CD4-positive, alpha-beta T cell (primary cell): ENCODE measurements around the gene LRRC36. TPM values are rescaled to one million over a fixed set of nuclear protein-coding genes. Genes with fewer than 3 reads are reported as not detected.

Experiments
- ATAC-seq: fragments of 200-7000 bp; cut with Tn5 transposase; one replicate; pipeline ENCODE4 v1.10.0; 2022; ENCODE audit warnings: mild to moderate bottlenecking; ENCODE audit not compliant: poor library complexity
- CTCF ChIA-PET: fragments of 350-600 bp; sonication (Branson Sonifier 250); formaldehyde crosslinking; loops from one replicate; lab custom pipeline; 2021; ENCODE audit warnings: antibody characterized with exemption, inconsistent platforms; lab: Charles Lee
- POLR2A ChIA-PET: fragments of 350-600 bp; sonication (Branson Sonifier 250); formaldehyde crosslinking; loops from one replicate; lab custom pipeline; 2021; ENCODE audit warnings: antibody characterized with exemption, inconsistent platforms; lab: Charles Lee
- DNase-seq, 14 experiments: peaks; one replicate each; pipeline ENCODE4 v3.0.0-alpha.2; 2013 to 2020; ENCODE audit warnings: mixed read lengths in 2 of 14
- H3K27ac ChIP-seq, 2 donors: one replicate each; pipeline versions ENCODE4 v1.5.1 to v1.7.0; 2013; ENCODE audit warnings: low read length in 2 of 2, low read depth in 1 of 2, mild to moderate bottlenecking in 1 of 2
- H3K27me3 ChIP-seq, 2 experiments: 1 replicate in 1 of 2; 2 replicates in 1 of 2; pipeline versions ENCODE4 v1.6.1 to v1.7.0; 2013; ENCODE audit warnings: low read length in 2 of 2, control low read depth in 1 of 2, mild to moderate bottlenecking in 1 of 2, moderate library complexity in 1 of 2; ENCODE audit not compliant: insufficient read depth in 2 of 2, control insufficient read depth in 1 of 2
- H3K36me3 ChIP-seq: one replicate; pipeline ENCODE4 v1.6.1; 2013; ENCODE audit warnings: low read length, control low read depth; ENCODE audit not compliant: insufficient read depth
- H3K4me1 ChIP-seq: one replicate; pipeline ENCODE4 v1.6.1; 2013; ENCODE audit warnings: low read length, control low read depth; ENCODE audit not compliant: insufficient read depth
- H3K4me3 ChIP-seq: one replicate; pipeline ENCODE4 v1.5.1; 2013; ENCODE audit warnings: mild to moderate bottlenecking, low read length, moderate library complexity
- H3K9me3 ChIP-seq, 2 experiments: 1 replicate in 1 of 2; 2 replicates in 1 of 2; pipeline versions ENCODE4 v1.6.1 to v1.7.0; 2013; ENCODE audit warnings: low read length in 2 of 2, mild to moderate bottlenecking in 2 of 2, control low read depth in 1 of 2, moderate library complexity in 1 of 2; ENCODE audit not compliant: control insufficient read depth in 1 of 2, insufficient read depth in 1 of 2
- H3K27ac Mint-ChIP-seq: one replicate; pipeline ENCODE4 v1.8.0; 2020; ENCODE audit warnings: mixed read lengths
- H3K27me3 Mint-ChIP-seq: one replicate; pipeline ENCODE4 v1.8.0; 2021; ENCODE audit warnings: mixed read lengths
- H3K36me3 Mint-ChIP-seq: one replicate; pipeline ENCODE4 v1.8.0; 2021; ENCODE audit warnings: low read depth, mixed read lengths
- H3K4me1 Mint-ChIP-seq: one replicate; pipeline ENCODE4 v1.8.0; 2021; ENCODE audit warnings: low read depth, mixed read lengths
- H3K4me3 Mint-ChIP-seq: one replicate; pipeline ENCODE4 v1.8.0; 2020; ENCODE audit warnings: mild to moderate bottlenecking, mixed read lengths
- H3K9me3 Mint-ChIP-seq: one replicate; pipeline ENCODE4 v1.8.0; 2020; ENCODE audit warnings: mixed read lengths
- intact Hi-C, 2 experiments: fragments of 100-400 bp; cut with DNase I in 1 of 2; cut with micrococcal nuclease in 1 of 2; formaldehyde crosslinking; loops; one replicate each; pipeline versions ENCODE4 v1.15.1 to v1.9.0; 2023 to 2025; cut with DNase I, micrococcal nuclease
- total RNA-seq, 174 experiments: library from RNA in 2 of 174; stranded (reverse) in 2 of 174; gene quantifications; one replicate each; pipeline ENCODE4 v1.2.3 and lab custom pipeline; 2021 to 2026
- TF ChIP-seq, protein P1 (sequence below): fragments of 200-600 bp; IDR thresholded peaks from one replicate; pipeline ENCODE4 v1.8.0; 2022; ENCODE audit warnings: antibody characterized with exemption, mild to moderate bottlenecking

LRRC36 gene
- total RNA-seq, 2 experiments from 2014 or later = not detected

DNA sequence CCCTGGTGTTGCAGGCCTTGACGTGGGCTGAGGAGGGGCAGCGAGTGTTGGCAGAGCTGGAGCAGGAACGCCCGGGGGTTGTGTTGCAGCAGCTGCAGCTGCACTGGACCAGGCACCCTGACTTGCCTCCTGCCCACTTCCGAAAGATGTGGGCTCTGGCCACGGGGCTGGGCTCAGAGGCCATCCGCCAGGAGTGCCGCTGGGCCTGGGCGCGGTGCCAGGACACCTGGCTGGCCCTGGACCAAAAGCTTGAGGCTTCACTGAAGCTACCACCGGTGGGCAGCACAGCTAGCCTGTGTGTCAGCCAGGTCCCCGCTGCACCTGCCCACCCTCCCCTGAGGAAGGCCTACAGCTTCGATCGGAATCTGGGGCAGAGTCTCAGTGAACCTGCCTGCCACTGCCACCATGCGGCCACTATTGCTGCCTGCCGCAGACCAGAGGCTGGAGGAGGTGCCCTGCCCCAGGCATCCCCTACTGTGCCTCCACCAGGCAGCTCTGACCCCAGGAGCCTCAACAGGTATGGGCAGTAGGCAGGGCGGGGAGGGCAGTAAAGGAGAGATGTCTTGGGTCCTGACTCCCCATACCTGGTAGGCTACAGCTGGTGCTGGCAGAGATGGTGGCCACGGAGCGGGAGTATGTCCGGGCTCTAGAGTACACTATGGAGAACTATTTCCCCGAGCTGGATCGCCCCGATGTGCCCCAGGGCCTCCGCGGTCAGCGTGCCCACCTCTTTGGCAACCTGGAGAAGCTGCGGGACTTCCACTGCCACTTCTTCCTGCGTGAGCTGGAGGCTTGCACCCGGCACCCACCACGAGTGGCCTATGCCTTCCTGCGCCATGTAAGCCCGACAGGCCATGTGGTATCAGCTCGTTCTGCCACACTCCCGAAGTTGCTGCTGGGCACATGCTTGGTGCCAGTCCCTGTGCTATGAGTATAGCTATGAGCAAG is 41.6 kb upstream of the LRRC36 start:
- Mint-ChIP-seq H3K36me3 (peaks cover 14% of the 10 kb centered on the region), H3K27ac (no peak overlapping the region), H3K4me1 (no peaks in the 10 kb centered on the region), H3K4me3 (no peak overlapping the region), H3K27me3 (no peaks in the 10 kb centered on the region), H3K9me3 (no peaks in the 10 kb centered on the region)
- ATAC-seq (no peak), DNase-seq (no peak)
- H3K27ac ChIP-seq = no peak overlapping the region
- no peak overlapping the region for H3K4me3 ChIP-seq
- peaks cover 3% of the 10 kb centered on the region for H3K36me3 ChIP-seq
- intact Hi-C loops = loop anchor here in 1 of 2 experiments (10.0 kb wide), 1 partner anchor 190 kb away; no protein-coding TSS in a partner anchor
- H3K4me1 ChIP-seq = peaks cover 9% of the 10 kb centered on the region
- POLR2A ChIA-PET = no interaction called here
- H3K9me3 ChIP-seq = no peaks in the 10 kb centered on the region
- TF ChIP-seq, protein P1, sequence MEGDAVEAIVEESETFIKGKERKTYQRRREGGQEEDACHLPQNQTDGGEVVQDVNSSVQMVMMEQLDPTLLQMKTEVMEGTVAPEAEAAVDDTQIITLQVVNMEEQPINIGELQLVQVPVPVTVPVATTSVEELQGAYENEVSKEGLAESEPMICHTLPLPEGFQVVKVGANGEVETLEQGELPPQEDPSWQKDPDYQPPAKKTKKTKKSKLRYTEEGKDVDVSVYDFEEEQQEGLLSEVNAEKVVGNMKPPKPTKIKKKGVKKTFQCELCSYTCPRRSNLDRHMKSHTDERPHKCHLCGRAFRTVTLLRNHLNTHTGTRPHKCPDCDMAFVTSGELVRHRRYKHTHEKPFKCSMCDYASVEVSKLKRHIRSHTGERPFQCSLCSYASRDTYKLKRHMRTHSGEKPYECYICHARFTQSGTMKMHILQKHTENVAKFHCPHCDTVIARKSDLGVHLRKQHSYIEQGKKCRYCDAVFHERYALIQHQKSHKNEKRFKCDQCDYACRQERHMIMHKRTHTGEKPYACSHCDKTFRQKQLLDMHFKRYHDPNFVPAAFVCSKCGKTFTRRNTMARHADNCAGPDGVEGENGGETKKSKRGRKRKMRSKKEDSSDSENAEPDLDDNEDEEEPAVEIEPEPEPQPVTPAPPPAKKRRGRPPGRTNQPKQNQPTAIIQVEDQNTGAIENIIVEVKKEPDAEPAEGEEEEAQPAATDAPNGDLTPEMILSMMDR = no peak
- H3K27me3 ChIP-seq = no peaks in the 10 kb centered on the region
- CTCF ChIA-PET = no interaction called here

DNA sequence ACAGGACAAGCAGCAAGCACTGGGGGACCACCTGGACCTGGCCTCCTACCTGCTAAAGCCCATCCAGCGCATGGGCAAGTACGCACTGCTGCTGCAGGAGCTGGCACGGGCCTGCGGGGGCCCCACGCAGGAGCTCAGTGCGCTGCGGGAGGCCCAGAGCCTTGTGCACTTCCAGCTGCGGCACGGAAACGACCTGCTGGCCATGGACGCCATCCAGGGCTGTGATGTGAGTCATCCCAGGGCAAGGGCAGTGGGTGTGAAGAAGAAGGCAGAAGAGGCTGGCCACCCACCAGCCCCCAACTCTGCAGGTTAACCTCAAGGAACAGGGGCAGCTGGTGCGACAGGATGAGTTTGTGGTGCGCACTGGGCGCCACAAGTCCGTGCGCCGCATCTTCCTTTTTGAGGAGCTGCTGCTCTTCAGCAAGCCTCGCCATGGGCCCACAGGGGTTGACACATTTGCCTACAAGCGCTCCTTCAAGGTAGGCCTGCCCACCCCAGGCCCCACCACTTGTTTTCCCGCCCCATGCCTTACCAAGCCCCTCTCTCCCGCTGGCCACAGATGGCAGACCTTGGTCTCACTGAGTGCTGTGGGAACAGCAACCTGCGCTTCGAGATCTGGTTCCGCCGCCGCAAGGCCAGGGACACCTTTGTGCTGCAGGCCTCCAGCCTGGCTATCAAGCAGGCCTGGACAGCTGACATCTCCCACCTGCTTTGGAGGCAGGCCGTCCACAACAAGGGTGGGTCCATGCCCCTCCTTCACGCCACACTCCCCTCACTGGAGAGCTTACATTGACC is 40.0 kb upstream of the LRRC36 start:
- Histone ChIP-seq H3K27me3 (no peaks in the 10 kb centered on the region), H3K27ac (no peak overlapping the region), H3K9me3 (no peaks in the 10 kb centered on the region), H3K4me3 (no peak overlapping the region), H3K4me1 (peaks cover 14% of the 10 kb centered on the region), H3K36me3 (peaks cover 3% of the 10 kb centered on the region)
- CTCF ChIA-PET = no interaction called here
- H3K27me3 Mint-ChIP-seq = no peaks in the 10 kb centered on the region
- intact Hi-C loops = loop anchor here in 1 of 2 experiments (1.0 to 10.0 kb wide), 2 partner anchors 30 to 188 kb away; no protein-coding TSS in a partner anchor
- H3K27ac Mint-ChIP-seq = no peak overlapping the region
- no peaks in the 10 kb centered on the region for H3K9me3 Mint-ChIP-seq
- no peak for ATAC-seq
- no peak for DNase-seq
- TF ChIP-seq, protein P1 = no peak
- H3K4me3 Mint-ChIP-seq = no peak overlapping the region
- H3K4me1 Mint-ChIP-seq = no peaks in the 10 kb centered on the region
- POLR2A ChIA-PET = no interaction called here
- peaks cover 14% of the 10 kb centered on the region for H3K36me3 Mint-ChIP-seq

DNA sequence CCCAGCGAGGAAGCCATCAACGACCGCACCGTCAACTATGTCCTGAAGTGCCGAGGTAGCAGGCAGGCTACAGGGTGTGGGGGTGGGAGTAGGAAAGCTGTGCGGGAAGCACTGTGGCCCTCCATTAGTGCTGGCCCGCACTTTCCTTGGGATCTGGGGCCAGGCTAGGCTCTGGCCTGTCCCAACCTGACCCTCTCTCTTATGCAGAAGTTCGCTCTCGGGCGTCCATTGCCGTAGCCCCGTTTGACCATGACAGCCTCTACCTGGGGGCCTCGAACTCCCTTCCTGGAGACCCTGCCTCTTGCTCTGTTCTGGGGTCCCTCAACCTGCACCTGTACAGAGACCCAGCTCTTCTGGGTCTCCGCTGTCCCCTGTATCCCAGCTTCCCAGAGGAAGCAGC is 38.7 kb upstream of the LRRC36 start:
- Histone ChIP-seq H3K27ac (no peak overlapping the region), H3K36me3 (no peaks in the 10 kb centered on the region), H3K9me3 (no peaks in the 10 kb centered on the region), H3K4me3 (no peak overlapping the region), H3K4me1 (peaks cover 14% of the 10 kb centered on the region), H3K27me3 (no peaks in the 10 kb centered on the region)
- Mint-ChIP-seq H3K27me3 (no peaks in the 10 kb centered on the region), H3K9me3 (no peaks in the 10 kb centered on the region), H3K36me3 (peaks cover 9% of the 10 kb centered on the region), H3K27ac (no peak overlapping the region), H3K4me1 (no peaks in the 10 kb centered on the region), H3K4me3 (no peak overlapping the region)
- ATAC-seq (no peak), DNase-seq (no peak)
- intact Hi-C loops = loop anchor here in 1 of 2 experiments (10.0 kb wide), 1 partner anchor 187 kb away; no protein-coding TSS in a partner anchor
- ChIA-PET POLR2A (no interaction called here), CTCF (interaction anchor here (1.5 kb wide), 1 partner anchor 9 kb away, joined by 4 read pairs; the partner anchor contains the start of gene PLEKHG4)
- TF ChIP-seq, protein P1 = no peak
